ENCODE measurements around the gene ATP5PD. TPM values are rescaled to one million over a fixed set of nuclear protein-coding genes. Genes with fewer than 3 reads are reported as not detected.

The ATP5PD gene
- total and polyA plus RNA-seq, 2 of the 8 experiments (the other 6 are each of a cell fraction or from before 2014, with no cell fraction given) = 335 to 407 TPM

DNA sequence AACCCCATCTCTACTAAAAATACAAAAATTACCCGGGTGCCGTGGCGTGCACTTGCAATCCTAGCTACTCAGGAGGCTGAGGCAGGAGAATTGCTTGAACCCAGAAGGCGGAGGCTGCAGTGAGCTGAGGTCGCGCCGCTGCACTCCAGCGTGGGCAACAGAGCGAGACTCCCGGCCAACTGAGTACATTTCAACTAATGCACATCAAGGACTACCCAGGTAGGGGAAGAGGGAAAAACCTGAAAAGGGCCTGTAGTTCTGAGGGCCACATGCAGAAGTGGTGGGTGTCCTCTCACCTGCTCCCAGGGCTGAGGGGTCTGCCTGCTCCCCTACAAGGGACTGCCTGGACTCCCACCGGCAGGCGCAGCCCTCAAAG is 40.4 kb upstream of the ATP5PD start:
- Histone ChIP-seq H3K27ac (ENCODE audit: low read depth, low read length) (peak overlapping the region; percentile 71), H3K18ac (ENCODE audit: extremely low read depth, low read length) (peak overlapping the region; percentile 100), H2BK5ac (ENCODE audit: low read depth, low read length) (peak overlapping the region; percentile 94), H3K27me3 (replicated peaks in 1 of 4; ENCODE audit: control insufficient read depth in 3 of 4, extremely low read depth in 1 of 4, insufficient read depth in 3 of 4, low read length in 3 of 4) (no peaks in the 10 kb centered on the region), H4K8ac (ENCODE audit: extremely low read depth, insufficient read depth, low read length) (no peak overlapping the region; the same call in 1 of the 2 replicates), H3K23me2 (ENCODE audit: low read depth, low read length) (peaks cover 15% of the 10 kb centered on the region), H3K9me3 (ENCODE audit: insufficient read depth in 2 of 2, low read depth in 1 of 2, low read length in 1 of 2) (no peaks in the 10 kb centered on the region), H3K4me3 (ENCODE audit: extremely low read depth in 1 of 4, insufficient read depth in 2 of 4, low read depth in 3 of 4, low read length in 4 of 4) (peak overlapping the region; percentile 73 to 82 (median 77)), H2AK5ac (ENCODE audit: low read depth, low read length) (no peak overlapping the region), H3K23ac (ENCODE audit: insufficient read length) (no peak overlapping the region), H3K14ac (ENCODE audit: insufficient read length) (no peak overlapping the region), H2BK20ac (ENCODE audit: low read length) (no peak overlapping the region), H4K5ac (ENCODE audit: insufficient read length, low read depth, low read length) (peak overlapping the region; percentile 92), H2AFZ (ENCODE audit: low read length) (peak overlapping the region; percentile 54; the same call in 1 of the 2 replicates), H2BK12ac (ENCODE audit: low read depth, low read length) (peak overlapping the region; percentile 92; the same call in 1 of the 2 replicates), H2BK120ac (replicated peaks; ENCODE audit: low read depth, low read length) (peak overlapping the region; percentile 97), H3K4me2 (ENCODE audit: insufficient read depth in 1 of 2, low read depth in 2 of 2, low read length in 2 of 2) (peak overlapping the region; percentile 82 to 90), H3K4me1 (replicated peaks in 1 of 4; ENCODE audit: control insufficient read depth in 3 of 4, insufficient read depth in 4 of 4, low read length in 3 of 4) (peaks cover 3 to 37% (median 29%) of the 10 kb centered on the region in 4 experiments), H3K56ac (replicated peaks; ENCODE audit: insufficient read length, low read depth, low read length) (peak overlapping the region; percentile 24), H3K79me1 (ENCODE audit: low read depth, low read length) (peaks cover 9% of the 10 kb centered on the region), H4K91ac (replicated peaks; ENCODE audit: insufficient read length, low read length) (peak overlapping the region; percentile 98), H3K36me3 (ENCODE audit: control insufficient read depth in 2 of 4, insufficient read depth in 4 of 4, low read length in 3 of 4) (no peaks in the 10 kb centered on the region; a peak in 1 of 8 replicates), H3K4ac (replicated peaks; ENCODE audit: insufficient read length, low read depth, low read length) (peak overlapping the region; percentile 74), H3K9ac (replicated peaks in 1 of 4; ENCODE audit: extremely low read depth in 1 of 4, low read depth in 3 of 4, low read length in 3 of 4) (peak overlapping the region in 3 of 4 experiments; percentile 54 to 64 (median 54); a peak in 4 of 7 replicates), H4K20me1 (replicated peaks in 1 of 2; ENCODE audit: control insufficient read depth in 1 of 2, insufficient read depth in 2 of 2, low read length in 2 of 2) (peaks cover 0 to 3% of the 10 kb centered on the region in 2 experiments), H3K79me2 (ENCODE audit: control insufficient read depth in 1 of 2, insufficient read depth in 2 of 2, low read length in 2 of 2) (peaks cover 0 to 7% of the 10 kb centered on the region in 2 experiments; a peak in 2 of 4 replicates), H2BK15ac (ENCODE audit: low read length) (peak overlapping the region; percentile 88; the same call in 1 of the 2 replicates)
- WGBS, 2 experiments (ENCODE audit: extremely low coverage in 1 of 2, insufficient coverage in 1 of 2, insufficient read length in 1 of 2, insufficient replicate concordance in 2 of 2, low coverage in 1 of 2, low lambda C conversion rate in 2 of 2, missing lambda C conversion rate in 1 of 2) = 57% methylated on average over 12 of the region's 12 CpGs; no CpG with 5 or more reads in 1 of the 2 experiments
- ChIA-PET CTCF (ENCODE audit: partially characterized antibody) (interaction anchor here (0.9 to 6.3 kb wide), 10 partner anchors 10 to 154 kb away, joined by 3 to 81 read pairs (median 6); no protein-coding TSS in a partner anchor), POLR2A (ENCODE audit: partially characterized antibody) (interaction anchor here (0.9 to 3.7 kb wide), 16 partner anchors 8 to 214 kb away, joined by 3 to 32 read pairs (median 6); partner anchors contain the start of genes FDXR, JPT1, MRPL58 and NT5C)
- FAIRE-seq = no peak
- TF ChIP-seq HDAC2 (IDR thresholded peaks at IDR 0.05; ENCODE audit: borderline replicate concordance in 1 of 2, low read depth in 2 of 2, low read length in 2 of 2) = no peak
- TF ChIP-seq, protein P1, sequence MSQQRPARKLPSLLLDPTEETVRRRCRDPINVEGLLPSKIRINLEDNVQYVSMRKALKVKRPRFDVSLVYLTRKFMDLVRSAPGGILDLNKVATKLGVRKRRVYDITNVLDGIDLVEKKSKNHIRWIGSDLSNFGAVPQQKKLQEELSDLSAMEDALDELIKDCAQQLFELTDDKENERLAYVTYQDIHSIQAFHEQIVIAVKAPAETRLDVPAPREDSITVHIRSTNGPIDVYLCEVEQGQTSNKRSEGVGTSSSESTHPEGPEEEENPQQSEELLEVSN (IDR thresholded peaks at IDR 0.05) = 0 out of 2 replicates have a peak, but pooled peaks have one; percentile 1
- no peak for DNase-seq (ENCODE audit: low read depth in 1 of 2, low spot score in 2 of 2)
